ENCODE measurements around the gene TMCO6. TPM values are rescaled to one million over a fixed set of nuclear protein-coding genes. Genes with fewer than 3 reads are reported as not detected.
"Not testable (repeated sequence)": the region's sequence is repeated elsewhere in the genome, so short reads cannot be mapped to it uniquely, and the experiment has no call there.

TMCO6 gene
- total RNA-seq, 1 donor from 2014 or later: 127 TPM

GRCh38 chr5:140664030-140664358 lies 24.7 kb downstream of the TMCO6 start:
- DNase-seq (ENCODE audit: low read depth): no peak
- no peak for TF ChIP-seq CTCF (conservative IDR thresholded peaks at IDR 0.05; ENCODE audit: low read depth, low read length)
- peak overlapping the region; percentile 80 for H3K4me3 ChIP-seq (ENCODE audit: low read depth, low read length)

- no peak for DNase-seq (ENCODE audit: low read depth)
- no peak for TF ChIP-seq CTCF (conservative IDR thresholded peaks at IDR 0.05; ENCODE audit: low read depth, low read length)
- peak within 1 kb of the TSS; percentile 80 for H3K4me3 ChIP-seq (ENCODE audit: low read depth, low read length)
Observed at GRCh38 chr5:140664359-140665119, 25.3 kb downstream of the TMCO6 start, which contains the start of gene WDR55. Gene WDR55, plus strand, starts transcription at chr5:140664904. Its CDS starts 9 bp downstream, at chr5:140664913.

GRCh38 chr5:140671035-140671434 lies 31.8 kb downstream of the TMCO6 start:
- DNase-seq (ENCODE audit: low read depth); H3K4me3 ChIP-seq (ENCODE audit: low read depth, low read length): not testable (repeated sequence)

- no peak for DNase-seq (ENCODE audit: low read depth)
- TF ChIP-seq CTCF (conservative IDR thresholded peaks at IDR 0.05; ENCODE audit: low read depth, low read length): no peak
- H3K4me3 ChIP-seq (ENCODE audit: low read depth, low read length): no peak overlapping the region
Observed at GRCh38 chr5:140671472-140672125, 32.3 kb downstream of the TMCO6 start.

GRCh38 chr5:140672455-140673186 lies 33.4 kb downstream of the TMCO6 start:
- TF ChIP-seq CTCF (conservative IDR thresholded peaks at IDR 0.05; ENCODE audit: low read depth, low read length): no peak
- no peak overlapping the region for H3K4me3 ChIP-seq (ENCODE audit: low read depth, low read length)
- no peak for DNase-seq (ENCODE audit: low read depth)

GRCh38 chr5:140673187-140673976 lies 34.1 kb downstream of the TMCO6 start, which contains the start of gene DND1:
Gene DND1, minus strand, starts transcription at chr5:140673576. Its CDS starts 34 bp downstream, at chr5:140673542.
- H3K4me3 ChIP-seq (ENCODE audit: low read depth, low read length): no peak within 1 kb of the TSS
- no peak for TF ChIP-seq CTCF (conservative IDR thresholded peaks at IDR 0.05; ENCODE audit: low read depth, low read length)
- no peak for DNase-seq (ENCODE audit: low read depth)

All from epithelial cell of proximal tubule (primary cell).